K562 (cell line): Measurements from ENCODE around the gene LEUTX. TPM values are rescaled to one million over a fixed set of nuclear protein-coding genes. Genes with fewer than 3 reads are reported as not detected.
A peak's percentile ranks its signal among the peaks of the same experiment; 100 is the strongest.

Experiments
- ASH1L ChIP-seq: fragments of 450-650 bp; IDR thresholded peaks from 2 replicates; pipeline ENCODE4 v1.6.1; 2018; ENCODE audit warnings: borderline replicate concordance, mild to moderate bottlenecking, low read depth; ENCODE audit not compliant: partially characterized antibody
- CBX3 ChIP-seq, 2 experiments: IDR thresholded peaks; 1 replicate in 1 of 2; 2 replicates in 1 of 2; pipeline ENCODE4 v1.6.1; 2012; ENCODE audit warnings: inconsistent platforms in 2 of 2, low read length in 2 of 2, borderline replicate concordance in 1 of 2, control low read depth in 1 of 2
- CHD2 ChIP-seq: IDR thresholded peaks from 2 replicates; pipeline ENCODE4 v1.6.1; 2011; ENCODE audit warnings: low read depth, low read length
- CXXC5 ChIP-seq: fragments of 250-450 bp; sonication (Bioruptor Pico); IDR thresholded peaks from 2 replicates; pipeline ENCODE4 v1.8.0; 2022; ENCODE audit warnings: inconsistent platforms, mild to moderate bottlenecking, moderate library complexity
- PCBP1 ChIP-seq: fragments of 200-400 bp; formaldehyde crosslinking; IDR thresholded peaks from 2 replicates; pipeline ENCODE4 v1.6.1; 2018; ENCODE audit warnings: mild to moderate bottlenecking, low read depth, low read length; ENCODE audit not compliant: poor library complexity, severe bottlenecking
- PHF8 ChIP-seq: fragments of 200-600 bp; sonication (generic); IDR thresholded peaks from 2 replicates; pipeline ENCODE4 v1.6.1; 2012; ENCODE audit warnings: mixed run types, mild to moderate bottlenecking, inconsistent platforms, low read length, moderate library complexity, borderline replicate concordance
- RHOXF2B ChIP-seq: fragments of 250-450 bp; sonication (Bioruptor Pico); conservative IDR thresholded peaks from 2 replicates; pipeline ENCODE4 v1.5.1; 2021
- SNIP1 ChIP-seq: fragments of 450-650 bp; IDR thresholded peaks from 2 replicates; pipeline ENCODE4 v1.7.1; 2017; ENCODE audit warnings: low read depth, mild to moderate bottlenecking
- SUPT5H ChIP-seq: fragments of 450-650 bp; IDR thresholded peaks from 2 replicates; pipeline ENCODE4 v1.6.1; 2016
- TBP ChIP-seq: optimal IDR thresholded peaks from 2 replicates; pipeline ENCODE3; 2011; ENCODE audit warnings: low read depth, low read length, improper control_type of control experiment
- TFAM ChIP-seq: fragments of 250-450 bp; sonication (Bioruptor Pico); conservative IDR thresholded peaks from 2 replicates; pipeline ENCODE4 v1.5.0; 2021; ENCODE audit warnings: mild to moderate bottlenecking, moderate library complexity
- WHSC1 ChIP-seq: IDR thresholded peaks from one replicate; pipeline ENCODE4 v1.6.1; 2012; ENCODE audit warnings: low read length, control low read depth, inconsistent platforms
- polyA plus RNA-seq, 8 experiments: library from polyadenylated mRNA; depleted of rRNA in 4 of 8; stranded (reverse) in 5 of 8; unstranded in 3 of 8; fragments of >200 nt; fragmentation: Nextera tagmentation in 2 of 8; fragmentation: Illumina TruSeq in 1 of 8; extraction: Ambion mirVana in 2 of 8; extraction: Trizol in 1 of 8; gene quantifications; 2 replicates each; pipeline versions ENCODE4 v1.2.1 to v1.2.3, GENCODE V29; 2011 to 2014; ENCODE audit warnings: inconsistent platforms in 1 of 8, missing spikeins in 1 of 8
- total RNA-seq, 7 experiments: library from RNA; depleted of rRNA in 6 of 7; stranded (reverse); fragments of >200 nt in 6 of 7; fragmentation: Illumina TruSeq in 2 of 7; extraction: Trizol in 2 of 7; gene quantifications; 2 replicates each; pipeline versions ENCODE4 v1.2.1 to v1.2.3, GENCODE V29; 2011 to 2021; ENCODE audit warnings: low replicate concordance in 1 of 7
- TF ChIP-seq, protein P1 (sequence below), 2 experiments: fragments of 450-650 bp; IDR thresholded peaks; 2 replicates each; pipeline ENCODE4 v1.6.1; 2016
- TF ChIP-seq, protein P2 (sequence below): fragments of 250-450 bp; sonication (Bioruptor Pico); IDR thresholded peaks from 2 replicates; pipeline ENCODE4 v1.4.0; 2020; ENCODE audit warnings: mild to moderate bottlenecking
- TF ChIP-seq, protein P3 (sequence below): fragments of 250-450 bp; sonication (Bioruptor Pico); IDR thresholded peaks from 2 replicates; pipeline ENCODE4 v1.8.0; 2022; ENCODE audit warnings: moderate library complexity, mild to moderate bottlenecking, inconsistent platforms
- TF ChIP-seq, protein P4 (sequence below): fragments of 250-450 bp; sonication (Bioruptor Pico); IDR thresholded peaks from 2 replicates; pipeline ENCODE4 v1.6.1; 2021; ENCODE audit warnings: mild to moderate bottlenecking
- TF ChIP-seq, protein P5 (sequence below): fragments of 250-450 bp; sonication (Bioruptor Pico); IDR thresholded peaks from 2 replicates; pipeline ENCODE4 v1.8.0; 2021; ENCODE audit warnings: mild to moderate bottlenecking, moderate library complexity
- TF ChIP-seq, protein P6 (sequence below): sonication (generic); IDR thresholded peaks from 2 replicates; pipeline ENCODE4 v1.6.1; 2016
- TF ChIP-seq, protein P7 (sequence below): sonication (generic); formaldehyde crosslinking; IDR thresholded peaks from 2 replicates; pipeline ENCODE4 v1.8.0; 2022; ENCODE audit warnings: missing genetic modification reagents, mild to moderate bottlenecking, moderate library complexity, borderline replicate concordance

Gene LEUTX
- total and polyA plus RNA-seq, 9 of the 15 experiments (the other 6 are each of a cell fraction or from before 2014, with no cell fraction given) = not detected

DNA sequence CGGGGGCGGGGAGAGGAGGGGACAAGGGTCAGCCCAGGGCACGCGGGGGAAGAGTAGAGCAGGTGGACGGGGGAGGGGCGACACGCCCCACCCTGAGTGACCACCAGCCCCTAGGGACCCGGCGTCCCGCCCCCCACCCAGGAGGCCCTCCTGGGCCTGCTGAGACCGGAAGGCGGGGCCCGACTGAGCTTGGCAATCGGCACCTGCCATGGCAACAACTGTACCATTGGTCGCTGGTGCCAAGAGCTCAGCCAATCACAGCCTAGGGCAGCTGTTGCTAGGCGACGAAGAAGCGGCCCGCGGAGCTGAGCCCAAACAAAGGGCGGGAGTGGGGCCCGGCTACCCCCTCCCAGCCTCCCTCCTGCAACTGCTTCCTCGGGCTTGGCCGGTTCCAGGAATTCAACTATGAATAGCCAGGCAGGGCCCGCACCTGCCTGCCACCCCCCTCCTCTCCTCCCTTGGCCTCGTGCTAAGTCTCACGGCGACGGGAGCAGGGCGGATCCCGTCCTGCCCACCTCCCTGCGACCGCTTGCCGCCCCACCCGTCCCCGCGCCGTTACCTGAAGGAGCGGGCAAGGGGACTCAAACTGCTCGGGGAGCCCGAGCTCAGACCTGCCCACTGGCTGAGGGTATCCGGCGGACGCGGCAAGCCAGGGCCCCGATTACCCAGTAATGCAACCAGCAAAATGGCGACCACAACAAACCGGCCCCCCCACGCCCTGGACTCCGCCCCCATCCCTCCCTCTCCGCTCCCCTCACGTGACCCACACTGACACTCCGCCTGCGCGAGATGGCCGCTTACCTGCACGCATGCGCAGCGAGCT lies 55.0 kb downstream of the LEUTX start, which contains the start of gene DYRK1B (continued):
- TF ChIP-seq, protein P1, sequence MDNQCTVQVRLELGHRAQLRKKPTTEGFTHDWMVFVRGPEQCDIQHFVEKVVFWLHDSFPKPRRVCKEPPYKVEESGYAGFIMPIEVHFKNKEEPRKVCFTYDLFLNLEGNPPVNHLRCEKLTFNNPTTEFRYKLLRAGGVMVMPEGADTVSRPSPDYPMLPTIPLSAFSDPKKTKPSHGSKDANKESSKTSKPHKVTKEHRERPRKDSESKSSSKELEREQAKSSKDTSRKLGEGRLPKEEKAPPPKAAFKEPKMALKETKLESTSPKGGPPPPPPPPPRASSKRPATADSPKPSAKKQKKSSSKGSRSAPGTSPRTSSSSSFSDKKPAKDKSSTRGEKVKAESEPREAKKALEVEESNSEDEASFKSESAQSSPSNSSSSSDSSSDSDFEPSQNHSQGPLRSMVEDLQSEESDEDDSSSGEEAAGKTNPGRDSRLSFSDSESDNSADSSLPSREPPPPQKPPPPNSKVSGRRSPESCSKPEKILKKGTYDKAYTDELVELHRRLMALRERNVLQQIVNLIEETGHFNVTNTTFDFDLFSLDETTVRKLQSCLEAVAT (IDR thresholded peaks at IDR 0.05) = no peak
- TF ChIP-seq, protein P2, sequence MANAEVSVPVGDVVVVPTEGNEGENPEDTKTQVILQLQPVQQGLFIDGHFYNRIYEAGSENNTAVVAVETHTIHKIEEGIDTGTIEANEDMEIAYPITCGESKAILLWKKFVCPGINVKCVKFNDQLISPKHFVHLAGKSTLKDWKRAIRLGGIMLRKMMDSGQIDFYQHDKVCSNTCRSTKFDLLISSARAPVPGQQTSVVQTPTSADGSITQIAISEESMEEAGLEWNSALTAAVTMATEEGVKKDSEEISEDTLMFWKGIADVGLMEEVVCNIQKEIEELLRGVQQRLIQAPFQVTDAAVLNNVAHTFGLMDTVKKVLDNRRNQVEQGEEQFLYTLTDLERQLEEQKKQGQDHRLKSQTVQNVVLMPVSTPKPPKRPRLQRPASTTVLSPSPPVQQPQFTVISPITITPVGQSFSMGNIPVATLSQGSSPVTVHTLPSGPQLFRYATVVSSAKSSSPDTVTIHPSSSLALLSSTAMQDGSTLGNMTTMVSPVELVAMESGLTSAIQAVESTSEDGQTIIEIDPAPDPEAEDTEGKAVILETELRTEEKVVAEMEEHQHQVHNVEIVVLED (CRISPR knock-in tag) = no peak
- TF ChIP-seq, protein P3, sequence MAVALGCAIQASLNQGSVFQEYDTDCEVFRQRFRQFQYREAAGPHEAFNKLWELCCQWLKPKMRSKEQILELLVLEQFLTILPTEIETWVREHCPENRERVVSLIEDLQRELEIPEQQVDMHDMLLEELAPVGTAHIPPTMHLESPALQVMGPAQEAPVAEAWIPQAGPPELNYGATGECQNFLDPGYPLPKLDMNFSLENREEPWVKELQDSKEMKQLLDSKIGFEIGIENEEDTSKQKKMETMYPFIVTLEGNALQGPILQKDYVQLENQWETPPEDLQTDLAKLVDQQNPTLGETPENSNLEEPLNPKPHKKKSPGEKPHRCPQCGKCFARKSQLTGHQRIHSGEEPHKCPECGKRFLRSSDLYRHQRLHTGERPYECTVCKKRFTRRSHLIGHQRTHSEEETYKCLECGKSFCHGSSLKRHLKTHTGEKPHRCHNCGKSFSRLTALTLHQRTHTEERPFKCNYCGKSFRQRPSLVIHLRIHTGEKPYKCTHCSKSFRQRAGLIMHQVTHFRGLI (CRISPR knock-in tag) = no peak
- no peak for TF ChIP-seq SNIP1
- no peak for TF ChIP-seq RHOXF2B (CRISPR knock-in tag)
- TF ChIP-seq, protein P4, sequence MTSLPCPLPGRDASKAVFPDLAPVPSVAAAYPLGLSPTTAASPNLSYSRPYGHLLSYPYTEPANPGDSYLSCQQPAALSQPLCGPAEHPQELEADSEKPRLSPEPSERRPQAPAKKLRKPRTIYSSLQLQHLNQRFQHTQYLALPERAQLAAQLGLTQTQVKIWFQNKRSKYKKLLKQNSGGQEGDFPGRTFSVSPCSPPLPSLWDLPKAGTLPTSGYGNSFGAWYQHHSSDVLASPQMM (CRISPR knock-in tag) = no peak
- no peak for TF ChIP-seq PCBP1
- no peak for TF ChIP-seq ASH1L
- TF ChIP-seq, protein P5, sequence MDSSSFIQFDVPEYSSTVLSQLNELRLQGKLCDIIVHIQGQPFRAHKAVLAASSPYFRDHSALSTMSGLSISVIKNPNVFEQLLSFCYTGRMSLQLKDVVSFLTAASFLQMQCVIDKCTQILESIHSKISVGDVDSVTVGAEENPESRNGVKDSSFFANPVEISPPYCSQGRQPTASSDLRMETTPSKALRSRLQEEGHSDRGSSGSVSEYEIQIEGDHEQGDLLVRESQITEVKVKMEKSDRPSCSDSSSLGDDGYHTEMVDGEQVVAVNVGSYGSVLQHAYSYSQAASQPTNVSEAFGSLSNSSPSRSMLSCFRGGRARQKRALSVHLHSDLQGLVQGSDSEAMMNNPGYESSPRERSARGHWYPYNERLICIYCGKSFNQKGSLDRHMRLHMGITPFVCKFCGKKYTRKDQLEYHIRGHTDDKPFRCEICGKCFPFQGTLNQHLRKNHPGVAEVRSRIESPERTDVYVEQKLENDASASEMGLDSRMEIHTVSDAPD (CRISPR knock-in tag) = no peak
- TF ChIP-seq WHSC1 = no peak
- no peak for TF ChIP-seq TFAM (CRISPR knock-in tag)
- TF ChIP-seq SUPT5H = peak; percentile 92
- TF ChIP-seq CHD2 = peak; percentile 67
- peak; percentile 79 for TF ChIP-seq CXXC5 (CRISPR knock-in tag)
- TF ChIP-seq CBX3 (IDR thresholded peaks at IDR 0.05; ENCODE audit: borderline replicate concordance in 1 of 2, low read length in 2 of 2) = no peak
- peak; percentile 14 for TF ChIP-seq TBP
- TF ChIP-seq, protein P6, sequence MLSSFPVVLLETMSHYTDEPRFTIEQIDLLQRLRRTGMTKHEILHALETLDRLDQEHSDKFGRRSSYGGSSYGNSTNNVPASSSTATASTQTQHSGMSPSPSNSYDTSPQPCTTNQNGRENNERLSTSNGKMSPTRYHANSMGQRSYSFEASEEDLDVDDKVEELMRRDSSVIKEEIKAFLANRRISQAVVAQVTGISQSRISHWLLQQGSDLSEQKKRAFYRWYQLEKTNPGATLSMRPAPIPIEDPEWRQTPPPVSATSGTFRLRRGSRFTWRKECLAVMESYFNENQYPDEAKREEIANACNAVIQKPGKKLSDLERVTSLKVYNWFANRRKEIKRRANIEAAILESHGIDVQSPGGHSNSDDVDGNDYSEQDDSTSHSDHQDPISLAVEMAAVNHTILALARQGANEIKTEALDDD = no peak
- TF ChIP-seq PHF8 = peak; percentile 54
- TF ChIP-seq, protein P7, sequence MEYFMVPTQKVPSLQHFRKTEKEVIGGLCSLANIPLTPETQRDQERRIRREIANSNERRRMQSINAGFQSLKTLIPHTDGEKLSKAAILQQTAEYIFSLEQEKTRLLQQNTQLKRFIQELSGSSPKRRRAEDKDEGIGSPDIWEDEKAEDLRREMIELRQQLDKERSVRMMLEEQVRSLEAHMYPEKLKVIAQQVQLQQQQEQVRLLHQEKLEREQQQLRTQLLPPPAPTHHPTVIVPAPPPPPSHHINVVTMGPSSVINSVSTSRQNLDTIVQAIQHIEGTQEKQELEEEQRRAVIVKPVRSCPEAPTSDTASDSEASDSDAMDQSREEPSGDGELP (CRISPR knock-in tag) = peak; percentile 41; the same call in 1 of the 2 replicates
